IPS-18a (cell line): ENCODE results near the gene DHX15.

Experiments used
- H3K27ac ChIP-seq: one replicate; pipeline ENCODE4 v1.5.1; 2013; ENCODE audit warnings: low read length
- H3K27me3 ChIP-seq: one replicate; pipeline ENCODE4 v1.6.1; 2013; ENCODE audit warnings: mild to moderate bottlenecking, low read length; ENCODE audit not compliant: control insufficient read depth, insufficient read depth
- H3K36me3 ChIP-seq: one replicate; pipeline ENCODE4 v1.6.1; 2013; ENCODE audit warnings: low read depth, low read length; ENCODE audit not compliant: control insufficient read depth
- H3K4me1 ChIP-seq: one replicate; pipeline ENCODE4 v1.6.1; 2013; ENCODE audit warnings: low read depth, low read length; ENCODE audit not compliant: control insufficient read depth
- H3K4me3 ChIP-seq: one replicate; pipeline ENCODE4 v1.5.1; 2013; ENCODE audit warnings: low read length
- H3K9ac ChIP-seq: one replicate; pipeline ENCODE4 v1.6.1; 2013; ENCODE audit warnings: mild to moderate bottlenecking, low read length, moderate library complexity
- H3K9me3 ChIP-seq: one replicate; pipeline ENCODE4 v1.6.1; 2013; ENCODE audit warnings: low read depth, low read length; ENCODE audit not compliant: control insufficient read depth

The DHX15 gene

DNA sequence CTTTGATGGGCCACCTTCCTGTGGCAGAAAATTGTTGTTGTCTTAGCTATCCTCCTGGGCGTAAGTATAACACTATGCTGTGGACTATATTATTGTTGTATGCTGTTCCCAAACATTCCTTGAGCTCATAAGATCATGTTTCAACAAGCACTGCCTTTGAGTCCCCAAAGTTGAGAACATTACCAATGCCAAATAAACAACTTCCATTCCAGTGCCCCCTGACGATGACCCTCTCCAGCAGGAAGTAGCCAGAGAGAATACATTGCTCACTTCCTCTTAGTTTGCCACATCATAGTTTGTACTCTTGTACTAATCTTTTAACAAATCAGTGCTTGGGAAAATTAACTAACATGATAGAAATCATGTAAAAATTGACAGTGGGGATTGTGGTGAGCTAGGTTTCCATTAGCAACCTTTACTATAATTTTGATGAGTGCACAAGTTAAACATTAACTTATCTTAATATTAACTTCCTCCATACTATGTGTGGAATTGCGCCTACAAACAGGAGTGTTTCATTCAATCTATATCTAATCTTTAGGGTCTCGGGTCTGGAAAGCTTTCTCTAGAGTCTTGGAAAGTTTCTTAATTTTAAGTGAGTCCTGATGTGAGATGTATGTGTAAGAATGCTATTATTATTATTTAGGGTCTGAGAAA is 20.3 kb upstream of the DHX15 start:
- no peak overlapping the region for H3K27ac ChIP-seq

DNA sequence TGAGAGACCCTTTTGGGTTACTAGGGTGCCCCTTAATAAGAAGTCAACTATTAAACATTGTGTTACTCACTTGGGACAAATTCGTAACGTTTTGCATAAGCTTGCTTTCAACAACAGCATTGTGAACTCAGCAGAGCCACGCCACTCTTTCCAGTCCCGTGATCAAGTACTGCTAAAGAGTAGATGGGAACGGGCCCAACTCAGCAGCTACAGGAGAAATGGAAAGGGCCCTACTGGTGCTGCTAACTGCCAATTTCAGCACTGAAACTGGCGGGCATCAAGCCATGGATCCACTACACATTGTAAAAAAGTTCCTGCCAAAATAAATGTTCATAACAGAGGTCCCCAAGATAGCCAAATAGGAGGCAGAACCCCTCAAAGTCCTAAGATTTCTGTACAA is 19.0 kb upstream of the DHX15 start:
- Histone ChIP-seq H3K4me1 (peaks cover 6% of the 10 kb centered on the region), H3K36me3 (no peaks in the 10 kb centered on the region), H3K27me3 (no peaks in the 10 kb centered on the region), H3K9ac (no peak overlapping the region), H3K9me3 (no peaks in the 10 kb centered on the region), H3K27ac (no peak overlapping the region), H3K4me3 (no peak overlapping the region)

More for the DNA sequence above, 20.3 kb upstream of the DHX15 start:
- Histone ChIP-seq H3K9ac (no peak overlapping the region), H3K4me1 (peaks cover 6% of the 10 kb centered on the region), H3K36me3 (no peaks in the 10 kb centered on the region), H3K4me3 (no peak overlapping the region), H3K9me3 (no peaks in the 10 kb centered on the region), H3K27me3 (no peaks in the 10 kb centered on the region)

DNA sequence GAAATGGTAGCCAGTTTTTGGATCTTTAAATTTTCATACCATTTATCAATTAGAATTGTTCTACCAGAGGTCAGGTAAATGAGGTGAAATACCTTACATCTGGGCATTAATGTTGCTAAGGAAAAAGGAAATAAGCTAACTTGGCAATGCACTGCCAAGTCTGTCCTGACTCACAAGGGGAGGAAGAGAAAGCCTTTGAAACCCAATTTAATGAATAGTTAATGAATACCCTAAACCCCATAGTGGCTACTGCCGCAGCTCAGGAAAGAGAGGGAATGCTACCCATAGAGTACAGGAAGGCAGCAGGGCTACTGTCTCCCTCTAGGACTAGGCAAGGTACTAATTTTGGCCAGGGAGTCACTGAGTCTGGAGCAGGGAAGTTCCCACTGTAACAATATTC is 16.8 kb upstream of the DHX15 start:
- no peaks in the 10 kb centered on the region for H3K27me3 ChIP-seq
- no peak overlapping the region for H3K27ac ChIP-seq
- H3K4me3 ChIP-seq, result no peak overlapping the region
- peaks cover 6% of the 10 kb centered on the region for H3K4me1 ChIP-seq
- no peaks in the 10 kb centered on the region for H3K9me3 ChIP-seq
- H3K9ac ChIP-seq, result no peak overlapping the region
- H3K36me3 ChIP-seq, result no peaks in the 10 kb centered on the region

DNA sequence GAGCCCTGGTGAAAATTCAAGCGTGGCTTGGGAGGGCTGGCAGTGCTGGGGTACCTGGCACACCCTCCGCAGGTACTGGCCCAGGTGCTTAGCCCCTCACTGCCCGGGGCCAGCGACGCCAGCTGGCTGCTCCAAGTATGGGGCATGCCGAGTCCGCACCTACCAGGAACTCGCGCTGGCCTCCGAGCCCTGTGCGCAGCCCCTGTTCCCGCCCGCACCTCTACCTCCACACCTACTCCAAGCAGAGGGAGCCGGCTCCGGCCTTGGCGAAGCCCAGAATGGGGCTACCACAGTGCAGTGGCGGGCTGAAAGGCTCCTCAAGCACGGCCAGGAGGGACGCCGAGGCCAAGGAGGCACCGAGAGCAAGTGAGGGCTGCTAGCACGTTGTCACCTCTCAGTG is 14.9 kb upstream of the DHX15 start:
- Histone ChIP-seq H3K4me1 (no peaks in the 10 kb centered on the region), H3K27me3 (no peaks in the 10 kb centered on the region), H3K4me3 (no peak overlapping the region), H3K9me3 (no peaks in the 10 kb centered on the region), H3K27ac (no peak overlapping the region), H3K36me3 (no peaks in the 10 kb centered on the region), H3K9ac (no peak overlapping the region)

DNA sequence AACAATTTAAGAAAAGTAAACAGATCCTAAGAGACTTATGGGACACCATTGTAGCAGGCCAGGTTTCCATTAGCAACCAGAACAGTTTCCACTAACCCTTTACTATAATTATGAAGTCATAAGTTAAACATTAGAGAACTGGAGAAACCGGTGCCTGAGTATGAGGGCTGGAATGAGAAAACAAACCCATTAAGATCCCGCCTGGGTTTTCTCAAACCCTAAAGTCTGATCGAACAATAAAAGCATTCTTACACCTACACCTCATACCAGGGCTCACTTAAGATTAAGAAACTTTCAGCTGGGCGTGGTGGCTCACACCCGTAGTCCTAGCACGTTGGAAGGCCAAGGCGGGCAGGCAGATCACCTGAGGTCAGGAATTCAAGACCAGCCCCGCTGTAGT is 13.7 kb upstream of the DHX15 start:
- H3K27ac ChIP-seq, result no peak overlapping the region
- H3K36me3 ChIP-seq, result no peaks in the 10 kb centered on the region
- H3K9me3 ChIP-seq, result no peaks in the 10 kb centered on the region
- H3K27me3 ChIP-seq, result no peaks in the 10 kb centered on the region
- no peaks in the 10 kb centered on the region for H3K4me1 ChIP-seq
- no peak overlapping the region for H3K4me3 ChIP-seq
- H3K9ac ChIP-seq, result no peak overlapping the region

DNA sequence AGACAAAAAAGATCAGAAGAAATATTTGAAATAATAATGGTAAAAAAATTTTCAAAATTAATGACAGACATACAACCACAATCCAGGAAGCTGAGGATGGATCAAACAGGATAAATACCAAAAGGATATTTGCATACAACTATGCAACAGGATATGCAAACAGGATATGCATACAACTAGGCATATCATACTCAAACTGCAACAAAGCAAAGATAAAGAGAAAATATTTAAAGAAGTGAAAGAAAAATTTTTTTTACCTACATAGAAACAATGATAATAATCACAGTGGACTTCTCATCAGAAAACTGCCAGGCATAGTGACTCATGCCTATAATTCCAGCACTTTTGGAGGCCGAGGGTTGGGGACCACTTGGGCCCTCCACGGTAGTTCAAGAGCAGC is 11.3 kb upstream of the DHX15 start:
- no peaks in the 10 kb centered on the region for H3K4me1 ChIP-seq
- H3K27me3 ChIP-seq, result no peaks in the 10 kb centered on the region
- no peak overlapping the region for H3K9ac ChIP-seq
- H3K9me3 ChIP-seq, result peaks cover 2% of the 10 kb centered on the region
- H3K36me3 ChIP-seq, result no peaks in the 10 kb centered on the region
- no peak overlapping the region for H3K27ac ChIP-seq
- no peak overlapping the region for H3K4me3 ChIP-seq

DNA sequence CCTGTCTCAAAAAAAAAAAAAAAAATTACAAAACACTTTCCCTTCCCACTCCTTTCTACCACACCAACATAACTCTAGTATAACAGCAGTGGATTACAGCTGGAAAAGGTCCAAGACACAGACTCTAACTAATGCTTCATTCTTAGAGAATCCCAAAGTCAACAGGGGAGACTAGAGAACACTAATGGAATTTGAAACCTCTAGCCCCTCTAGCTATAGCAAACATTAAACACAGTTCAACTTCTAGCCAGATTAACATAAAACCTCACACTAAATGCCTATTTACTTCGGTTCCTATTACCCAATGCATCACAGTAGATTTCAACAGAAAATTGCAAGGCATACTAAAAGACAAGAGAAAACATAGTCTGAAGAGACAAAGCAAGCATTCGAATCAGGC is 10.5 kb upstream of the DHX15 start:
- Histone ChIP-seq H3K27ac (no peak overlapping the region), H3K36me3 (no peaks in the 10 kb centered on the region), H3K4me1 (no peaks in the 10 kb centered on the region), H3K4me3 (no peak overlapping the region), H3K9me3 (peaks cover 8% of the 10 kb centered on the region), H3K9ac (no peak overlapping the region), H3K27me3 (no peaks in the 10 kb centered on the region)

DNA sequence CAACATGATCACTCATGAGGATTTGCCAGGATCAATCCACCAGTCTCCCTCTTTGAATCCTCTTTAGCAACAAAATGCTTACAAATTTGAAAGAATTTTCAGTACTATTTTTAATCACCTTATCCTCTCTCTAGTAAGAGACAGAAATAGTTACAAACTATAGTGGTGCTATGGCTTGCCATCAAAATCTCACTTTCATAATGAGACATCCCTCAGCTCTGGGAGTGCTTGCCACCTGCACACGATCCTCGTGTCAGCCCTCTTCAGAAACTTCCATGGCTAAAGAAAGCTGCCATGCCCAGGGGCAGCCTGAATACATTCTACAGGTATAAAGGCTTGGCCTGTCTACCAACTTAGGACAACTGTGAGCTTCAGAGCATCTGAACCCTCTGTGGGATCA is 5.1 kb upstream of the DHX15 start:
- H3K4me1 ChIP-seq, result no peaks in the 10 kb centered on the region
- H3K36me3 ChIP-seq, result no peaks in the 10 kb centered on the region
- H3K27me3 ChIP-seq, result no peaks in the 10 kb centered on the region
- H3K4me3 ChIP-seq, result no peak overlapping the region
- H3K9ac ChIP-seq, result no peak overlapping the region
- peaks cover 8% of the 10 kb centered on the region for H3K9me3 ChIP-seq
- H3K27ac ChIP-seq, result no peak overlapping the region

DNA sequence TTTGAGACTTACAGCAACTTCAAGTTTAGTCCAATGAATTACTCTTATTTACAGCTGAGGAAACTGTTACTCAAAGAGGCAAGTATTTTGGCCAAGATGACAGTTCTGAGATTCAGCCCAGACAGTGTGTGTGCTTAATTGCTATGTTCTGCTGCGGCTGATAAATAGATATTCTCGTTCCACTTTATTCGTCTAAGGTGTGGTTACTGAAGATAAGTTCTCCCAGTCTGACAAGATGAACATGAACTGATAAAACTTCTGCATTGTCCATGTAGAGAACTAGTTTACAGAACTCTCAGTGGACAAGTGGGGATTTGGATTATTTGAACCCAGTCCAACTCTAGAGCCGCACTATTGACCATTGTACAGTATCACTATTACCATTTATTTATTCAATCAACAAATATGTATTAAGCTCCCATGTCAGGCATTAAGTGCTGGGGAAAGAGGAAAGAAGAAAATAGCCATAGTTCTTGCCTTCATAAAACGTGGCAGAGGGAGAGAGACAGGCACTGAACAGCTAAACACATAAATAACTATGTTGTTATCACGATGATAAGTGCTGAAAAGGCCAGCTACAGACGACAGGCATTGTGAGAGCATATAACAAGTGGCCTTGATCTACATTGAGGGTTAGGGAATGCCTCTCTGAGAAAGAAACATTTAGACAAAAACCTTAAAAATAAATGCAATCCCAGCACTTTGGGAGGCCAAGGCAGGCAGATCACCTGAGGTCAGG is 4.0 kb upstream of the DHX15 start:
- Histone ChIP-seq H3K4me3 (no peak overlapping the region), H3K9ac (no peak overlapping the region), H3K36me3 (no peaks in the 10 kb centered on the region), H3K27ac (no peak overlapping the region), H3K9me3 (peaks cover 8% of the 10 kb centered on the region), H3K4me1 (no peaks in the 10 kb centered on the region), H3K27me3 (no peaks in the 10 kb centered on the region)

DNA sequence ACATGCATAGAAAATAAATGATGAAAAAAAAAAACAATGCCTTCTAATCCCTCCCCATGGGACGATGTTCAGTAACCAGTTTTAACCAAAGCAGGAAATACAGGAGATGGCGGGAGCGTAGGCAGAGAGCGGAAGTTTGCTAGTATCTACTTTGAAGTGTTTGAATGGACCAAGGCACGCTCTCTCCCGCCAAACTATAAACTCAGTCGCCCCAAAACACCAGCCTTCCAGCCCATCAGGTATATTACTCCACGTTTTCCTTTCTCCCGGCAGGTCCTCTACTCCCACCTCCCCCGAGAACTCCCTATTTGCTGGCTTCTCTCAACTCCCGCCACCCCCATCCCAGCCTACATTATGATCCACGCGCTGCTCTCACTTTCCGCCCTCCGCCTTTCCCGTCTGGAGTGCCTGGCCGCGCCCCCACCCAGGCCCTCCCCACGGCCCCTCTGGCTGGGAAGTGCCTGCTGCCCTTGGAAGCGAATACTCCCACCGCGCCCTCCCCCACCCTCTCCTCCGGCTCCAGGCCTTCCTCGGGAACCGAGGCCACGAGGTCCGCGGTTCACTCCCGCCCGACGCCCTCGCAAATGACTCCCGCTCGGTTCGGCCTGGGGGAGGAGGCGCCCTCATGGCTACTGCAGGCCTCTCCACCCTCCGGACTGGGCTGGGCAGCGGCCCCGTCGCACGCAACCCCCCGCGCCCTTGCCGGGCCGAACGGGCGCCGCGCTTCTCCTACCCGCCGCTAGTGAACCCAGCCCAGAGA is 723 bp downstream of the DHX15 start:
- peaks cover 13% of the 10 kb centered on the region for H3K4me1 ChIP-seq
- H3K9me3 ChIP-seq, result no peaks in the 10 kb centered on the region
- H3K4me3 ChIP-seq, result peak overlapping the region; percentile 96
- peak overlapping the region; percentile 99 for H3K27ac ChIP-seq
- no peaks in the 10 kb centered on the region for H3K27me3 ChIP-seq
- H3K9ac ChIP-seq, result peak overlapping the region; percentile 100
- H3K36me3 ChIP-seq, result peaks cover 21% of the 10 kb centered on the region

DNA sequence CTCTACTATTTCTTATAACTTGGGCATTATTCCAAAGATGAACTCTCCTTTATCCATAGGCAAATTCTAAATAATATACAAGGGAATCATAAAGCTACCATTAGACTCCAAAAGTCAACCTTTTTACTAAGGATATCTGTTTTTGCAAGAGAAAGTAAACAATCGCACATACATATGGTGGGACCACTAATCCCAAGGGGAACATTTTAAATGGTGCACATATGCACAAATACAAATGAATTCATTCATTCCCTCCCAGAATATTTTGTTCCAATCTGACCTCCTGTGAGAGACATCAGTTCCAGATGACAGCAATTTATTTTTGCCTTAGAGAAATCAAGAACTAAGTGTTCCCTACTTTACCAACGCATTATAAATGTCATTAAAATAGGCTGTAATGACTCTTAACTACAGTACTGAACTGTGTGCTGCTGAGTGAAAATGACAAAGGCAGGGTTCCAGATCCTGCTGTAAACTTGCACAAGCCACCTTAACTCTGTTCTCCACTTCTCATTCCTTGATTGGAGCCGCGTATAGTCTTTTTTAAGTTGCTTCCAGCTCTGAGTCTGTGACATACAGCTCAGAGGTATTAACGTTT is 2.0 kb downstream of the DHX15 start:
- peak overlapping the region; percentile 96 for H3K4me3 ChIP-seq
- H3K4me1 ChIP-seq, result peaks cover 15% of the 10 kb centered on the region
- H3K9ac ChIP-seq, result peak overlapping the region; percentile 100
- H3K9me3 ChIP-seq, result no peaks in the 10 kb centered on the region
- H3K27me3 ChIP-seq, result no peaks in the 10 kb centered on the region
- no peak overlapping the region for H3K27ac ChIP-seq
- H3K36me3 ChIP-seq, result peaks cover 25% of the 10 kb centered on the region
